ENCODE data around the gene RALGAPA2.

DNA sequence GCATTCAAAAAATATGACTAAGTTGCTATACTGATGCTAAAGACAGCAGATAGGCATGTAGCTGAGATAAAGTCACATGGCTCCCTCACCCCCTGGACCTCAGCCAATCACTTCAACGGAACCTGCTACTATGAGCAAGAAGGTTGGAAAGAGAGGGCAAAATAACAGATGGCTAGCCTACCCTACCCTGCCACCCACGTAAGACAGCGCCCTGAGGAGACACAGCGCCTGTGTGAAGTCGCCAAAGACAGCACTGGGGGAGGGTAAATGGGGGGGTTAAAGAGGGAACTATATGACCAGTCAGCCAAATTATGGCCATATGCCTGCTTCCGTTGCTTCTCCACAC, 163.2 kb downstream of the RALGAPA2 start:
- TF ChIP-seq TARDBP (IDR thresholded peaks at IDR 0.05) (no peak), LEF1 (IDR thresholded peaks at IDR 0.05; ENCODE audit: borderline replicate concordance) (no peak), SUZ12 (IDR thresholded peaks at IDR 0.05) (no peak), ARNT (IDR thresholded peaks at IDR 0.05) (no peak), ZNF384 (IDR thresholded peaks at IDR 0.05) (no peak), CTBP1 (IDR thresholded peaks at IDR 0.05; ENCODE audit: borderline replicate concordance) (no peak), NFRKB (IDR thresholded peaks at IDR 0.05) (no peak), SP1 (IDR thresholded peaks at IDR 0.05) (no peak)
- TF ChIP-seq, protein P1, sequence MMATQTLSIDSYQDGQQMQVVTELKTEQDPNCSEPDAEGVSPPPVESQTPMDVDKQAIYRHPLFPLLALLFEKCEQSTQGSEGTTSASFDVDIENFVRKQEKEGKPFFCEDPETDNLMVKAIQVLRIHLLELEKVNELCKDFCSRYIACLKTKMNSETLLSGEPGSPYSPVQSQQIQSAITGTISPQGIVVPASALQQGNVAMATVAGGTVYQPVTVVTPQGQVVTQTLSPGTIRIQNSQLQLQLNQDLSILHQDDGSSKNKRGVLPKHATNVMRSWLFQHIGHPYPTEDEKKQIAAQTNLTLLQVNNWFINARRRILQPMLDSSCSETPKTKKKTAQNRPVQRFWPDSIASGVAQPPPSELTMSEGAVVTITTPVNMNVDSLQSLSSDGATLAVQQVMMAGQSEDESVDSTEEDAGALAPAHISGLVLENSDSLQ (IDR thresholded peaks at IDR 0.05) = no peak
